ENCODE measurements around the gene DLX1.
"Not testable (repeated sequence)": the region's sequence is repeated elsewhere in the genome, so short reads cannot be mapped to it uniquely, and the experiment has no call there.

DNA sequence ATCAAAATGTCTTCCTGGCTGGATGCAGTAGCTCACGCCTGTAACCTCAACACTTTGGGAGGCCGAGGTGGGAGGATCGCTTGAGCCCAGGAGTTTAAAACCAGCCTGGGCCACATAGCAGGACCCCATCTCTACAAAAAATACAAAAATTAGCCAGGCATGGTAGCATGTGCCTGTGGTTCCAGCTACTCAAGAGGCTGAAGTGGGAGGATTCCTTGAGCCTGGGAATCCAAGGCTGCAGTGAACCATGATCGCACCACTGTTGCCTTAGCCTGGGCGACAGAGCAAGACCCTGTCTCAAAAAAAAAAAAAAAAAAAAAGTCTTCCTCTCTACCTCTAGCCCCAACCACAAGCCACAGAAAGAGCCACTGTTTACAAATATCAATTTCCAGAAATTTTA lies 25.2 kb upstream of the DLX1 start:
- TF ChIP-seq EP300, POLR2A (IDR thresholded peaks at IDR 0.05): not testable (repeated sequence)
- TF ChIP-seq, protein P1, sequence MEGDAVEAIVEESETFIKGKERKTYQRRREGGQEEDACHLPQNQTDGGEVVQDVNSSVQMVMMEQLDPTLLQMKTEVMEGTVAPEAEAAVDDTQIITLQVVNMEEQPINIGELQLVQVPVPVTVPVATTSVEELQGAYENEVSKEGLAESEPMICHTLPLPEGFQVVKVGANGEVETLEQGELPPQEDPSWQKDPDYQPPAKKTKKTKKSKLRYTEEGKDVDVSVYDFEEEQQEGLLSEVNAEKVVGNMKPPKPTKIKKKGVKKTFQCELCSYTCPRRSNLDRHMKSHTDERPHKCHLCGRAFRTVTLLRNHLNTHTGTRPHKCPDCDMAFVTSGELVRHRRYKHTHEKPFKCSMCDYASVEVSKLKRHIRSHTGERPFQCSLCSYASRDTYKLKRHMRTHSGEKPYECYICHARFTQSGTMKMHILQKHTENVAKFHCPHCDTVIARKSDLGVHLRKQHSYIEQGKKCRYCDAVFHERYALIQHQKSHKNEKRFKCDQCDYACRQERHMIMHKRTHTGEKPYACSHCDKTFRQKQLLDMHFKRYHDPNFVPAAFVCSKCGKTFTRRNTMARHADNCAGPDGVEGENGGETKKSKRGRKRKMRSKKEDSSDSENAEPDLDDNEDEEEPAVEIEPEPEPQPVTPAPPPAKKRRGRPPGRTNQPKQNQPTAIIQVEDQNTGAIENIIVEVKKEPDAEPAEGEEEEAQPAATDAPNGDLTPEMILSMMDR (IDR thresholded peaks at IDR 0.05) = not testable (repeated sequence)

Measured in upper lobe of left lung (tissue), 4 donors.